Sigmoid colon (tissue), 7 donors: Measurements from ENCODE around the gene RAB25. TPM values are rescaled to one million over a fixed set of nuclear protein-coding genes. Genes with fewer than 3 reads are reported as not detected.
A peak's percentile ranks its signal among the peaks of the same experiment; 100 is the strongest.

Experiments
- DNase-seq: peaks from one replicate; pipeline ENCODE4 v3.0.0-alpha.2; 2019
- H3K27ac ChIP-seq, 4 donors: fragments of 200-600 bp; sonication (generic); one replicate each; pipeline ENCODE4 v1.5.1; 2016 to 2019; ENCODE audit warnings: mild to moderate bottlenecking in 1 of 4
- H3K27me3 ChIP-seq, 3 donors: fragments of 200-600 bp; sonication (generic); one replicate each; pipeline ENCODE4 v1.5.1; 2019; ENCODE audit warnings: mild to moderate bottlenecking in 1 of 3
- H3K36me3 ChIP-seq, 4 donors: fragments of 200-600 bp; sonication (generic); one replicate each; pipeline ENCODE4 v1.5.1; 2016 to 2019
- H3K4me1 ChIP-seq, 4 donors: fragments of 200-600 bp; sonication (generic); one replicate each; pipeline ENCODE4 v1.5.1; 2017 to 2019
- H3K4me3 ChIP-seq, 4 donors: fragments of 200-600 bp; sonication (generic); one replicate each; pipeline ENCODE4 v1.5.1; 2017 to 2019; ENCODE audit warnings: mild to moderate bottlenecking in 2 of 4, moderate library complexity in 1 of 4
- H3K9me3 ChIP-seq, 4 donors: fragments of 200-600 bp in 3 of 4; sonication (generic) in 3 of 4; one replicate each; pipeline versions ENCODE4 v1.5.1 to v1.6.1; 2013 to 2019
- EP300 ChIP-seq, 4 donors: sonication (generic); formaldehyde crosslinking; IDR thresholded peaks; one replicate each; pipeline ENCODE4 v1.6.1; 2017; ENCODE audit warnings: antibody characterized with exemption in 4 of 4
- POLR2A ChIP-seq, 2 donors: fragments of 450-650 bp; IDR thresholded peaks; one replicate each; pipeline ENCODE4 v1.6.1; 2016; ENCODE audit warnings: antibody characterized with exemption in 2 of 2, mild to moderate bottlenecking in 2 of 2, moderate library complexity in 2 of 2
- POLR2AphosphoS5 ChIP-seq, 4 donors: sonication (generic); formaldehyde crosslinking; IDR thresholded peaks; one replicate each; pipeline ENCODE4 v1.6.1; 2017; ENCODE audit warnings: antibody characterized with exemption in 4 of 4
- WGBS, 2 donors: extraction: QIAGEN DNeasy Blood & Tissue Kit; methylation state at CpG; one replicate each; pipeline ENCODE4 v1.1.7; 2013; 5-methylcytosine and 5-hydroxymethylcytosine counted together
- intact Hi-C: fragments of 100-400 bp; cut with DNase I; formaldehyde crosslinking; loops from one replicate; pipeline ENCODE4 v1.15.1; 2023
- polyA plus RNA-seq, 3 donors: library from polyadenylated mRNA; stranded (reverse); fragments of 200-250 nt; gene quantifications; one replicate each; pipeline ENCODE4 v1.2.3, GENCODE V29; 2013
- total RNA-seq, 4 donors: library from RNA; depleted of rRNA; stranded (reverse); fragments of >200 nt; gene quantifications; one replicate each; pipeline ENCODE4 v1.1.0, GENCODE V29; 2016
- TF ChIP-seq, protein P1 (sequence below), 4 experiments: fragments of 450-650 bp in 3 of 4; fragments of 200-600 bp in 1 of 4; IDR thresholded peaks; one replicate each; pipeline ENCODE4 v1.5.1; 2016 to 2019; ENCODE audit warnings: antibody characterized with exemption in 4 of 4, mild to moderate bottlenecking in 3 of 4, moderate library complexity in 2 of 4
- donor health status: healthy with polysubstance abuse.
- donor health status: Bipolar disorder and iron deficiency.
- donor health status: healthy.

The RAB25 gene
- total and polyA plus RNA-seq, 7 donors = 187 to 237 (median 201) TPM; not detected in 4

DNA sequence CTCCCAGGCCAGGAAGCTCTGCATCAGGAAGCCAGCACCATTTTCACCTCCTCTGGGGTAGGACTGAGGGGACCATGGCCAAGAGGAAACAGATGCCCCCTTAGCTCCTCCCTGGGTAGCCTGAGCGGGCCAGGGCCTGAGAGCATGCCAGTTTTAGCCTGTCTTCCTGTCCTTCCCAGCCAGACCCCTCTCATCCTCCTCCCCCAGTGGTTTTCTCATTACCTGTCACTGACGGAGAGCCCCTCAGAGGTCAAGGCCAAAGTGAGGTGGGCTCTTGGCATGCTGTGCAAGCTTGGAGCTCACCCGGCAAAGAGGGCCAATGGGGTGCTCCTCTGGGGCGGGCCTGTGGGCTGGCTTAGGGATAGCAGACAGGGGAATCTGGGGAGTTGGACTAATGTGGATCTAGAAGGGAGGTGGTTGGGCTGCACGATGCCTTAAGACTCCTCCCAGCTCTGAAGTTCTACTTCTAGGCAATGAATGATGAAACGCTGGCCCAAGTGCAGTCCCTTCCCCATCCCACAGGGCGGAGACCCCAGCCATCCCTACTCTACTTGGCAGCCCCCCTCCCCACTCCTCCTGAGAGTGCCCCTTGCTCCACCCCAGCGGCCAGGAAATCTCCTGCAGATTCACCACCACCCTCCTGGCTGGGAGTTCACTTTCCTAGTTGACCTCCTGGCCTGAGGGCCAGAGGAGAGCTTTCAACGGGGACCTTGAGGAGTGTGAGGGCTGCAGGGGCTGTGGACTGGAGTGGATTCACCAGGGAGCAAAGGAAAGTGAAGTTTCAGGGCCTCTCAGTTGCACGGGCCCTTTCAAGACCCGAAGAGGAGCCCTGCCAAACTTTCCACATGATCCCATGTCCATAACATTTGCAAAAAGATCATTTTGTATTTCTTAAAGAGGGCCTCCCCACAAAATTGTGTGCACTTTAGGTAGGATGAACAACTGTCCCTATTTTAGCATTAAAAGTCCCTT, 44.2 kb downstream of the RAB25 start:
- H3K4me1 ChIP-seq = peaks cover 0 to 71% (median 57%) of the 10 kb centered on the region in 4 donors
- peak; percentile 78 for DNase-seq
- peak overlapping the region; percentile 20 to 46 (median 44) for H3K4me3 ChIP-seq

DNA sequence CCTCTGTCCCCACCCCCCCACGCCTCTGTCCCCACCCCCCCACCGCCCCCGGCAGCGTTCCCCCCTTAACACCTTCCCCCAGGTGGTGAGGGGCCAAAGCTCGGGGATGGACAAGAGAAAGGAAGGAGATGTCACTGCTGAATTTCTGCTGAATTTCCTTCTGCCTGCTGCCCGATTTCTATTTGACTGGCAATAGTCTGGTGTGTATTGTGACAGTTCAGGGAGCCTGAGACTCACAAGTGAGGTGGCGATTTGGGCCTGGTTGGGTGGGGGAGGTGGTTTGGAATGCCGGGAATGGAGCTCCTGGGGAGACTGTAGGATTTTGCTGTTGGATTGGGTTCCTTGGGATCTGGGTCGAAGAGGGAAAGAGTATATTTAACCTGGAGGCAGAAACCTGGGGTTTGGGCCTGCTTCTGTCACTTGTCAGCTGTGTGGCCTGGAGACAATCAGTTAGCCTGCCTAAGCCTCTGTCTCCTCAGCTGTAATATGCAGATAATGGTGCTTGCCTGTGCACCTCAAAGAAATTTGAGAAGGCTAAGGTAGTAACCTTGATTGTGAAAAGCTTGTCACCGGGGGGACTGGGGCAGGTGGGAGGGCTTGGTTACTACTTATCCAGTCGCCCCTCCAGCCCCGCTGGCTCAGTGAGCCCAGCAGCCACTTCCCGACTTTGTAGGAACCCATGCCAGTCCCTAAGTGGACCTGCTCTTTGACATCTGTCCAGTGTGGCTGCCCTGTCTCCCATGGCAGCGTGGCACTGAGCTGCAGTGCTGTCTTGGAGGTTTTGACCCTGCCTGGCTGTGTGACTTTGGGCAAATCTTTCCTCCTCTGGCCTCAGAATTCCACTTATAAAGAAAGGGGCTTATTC, 45.9 kb downstream of the RAB25 start:
- peak; percentile 67 for DNase-seq
- WGBS, 2 donors = 39 to 45% methylated on average over 14 of the region's 14 CpGs
- no peaks in the 10 kb centered on the region for H3K9me3 ChIP-seq
- no peaks in the 10 kb centered on the region for H3K27me3 ChIP-seq
- H3K36me3 ChIP-seq = no peaks in the 10 kb centered on the region
- H3K27ac ChIP-seq = peak overlapping the region; percentile 93 to 97 (median 96)
- TF ChIP-seq POLR2A (IDR thresholded peaks at IDR 0.05) = no peak
- no peak for TF ChIP-seq EP300 (IDR thresholded peaks at IDR 0.05)
- no peak for TF ChIP-seq POLR2AphosphoS5 (IDR thresholded peaks at IDR 0.05)
- TF ChIP-seq, protein P1, sequence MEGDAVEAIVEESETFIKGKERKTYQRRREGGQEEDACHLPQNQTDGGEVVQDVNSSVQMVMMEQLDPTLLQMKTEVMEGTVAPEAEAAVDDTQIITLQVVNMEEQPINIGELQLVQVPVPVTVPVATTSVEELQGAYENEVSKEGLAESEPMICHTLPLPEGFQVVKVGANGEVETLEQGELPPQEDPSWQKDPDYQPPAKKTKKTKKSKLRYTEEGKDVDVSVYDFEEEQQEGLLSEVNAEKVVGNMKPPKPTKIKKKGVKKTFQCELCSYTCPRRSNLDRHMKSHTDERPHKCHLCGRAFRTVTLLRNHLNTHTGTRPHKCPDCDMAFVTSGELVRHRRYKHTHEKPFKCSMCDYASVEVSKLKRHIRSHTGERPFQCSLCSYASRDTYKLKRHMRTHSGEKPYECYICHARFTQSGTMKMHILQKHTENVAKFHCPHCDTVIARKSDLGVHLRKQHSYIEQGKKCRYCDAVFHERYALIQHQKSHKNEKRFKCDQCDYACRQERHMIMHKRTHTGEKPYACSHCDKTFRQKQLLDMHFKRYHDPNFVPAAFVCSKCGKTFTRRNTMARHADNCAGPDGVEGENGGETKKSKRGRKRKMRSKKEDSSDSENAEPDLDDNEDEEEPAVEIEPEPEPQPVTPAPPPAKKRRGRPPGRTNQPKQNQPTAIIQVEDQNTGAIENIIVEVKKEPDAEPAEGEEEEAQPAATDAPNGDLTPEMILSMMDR (IDR thresholded peaks at IDR 0.05) = no peak
- intact Hi-C loops = no loop called here
- peak overlapping the region; percentile 3 to 46 (median 44) for H3K4me3 ChIP-seq
- H3K4me1 ChIP-seq = peaks cover 0 to 63% (median 53%) of the 10 kb centered on the region in 4 donors

More for the DNA sequence above, 44.2 kb downstream of the RAB25 start:
- 60 to 66% methylated on average over 11 of the region's 11 CpGs for WGBS, 2 donors
- intact Hi-C loops = no loop called here
- Histone ChIP-seq H3K27ac (peak overlapping the region; percentile 93 to 97 (median 96)), H3K9me3 (no peaks in the 10 kb centered on the region), H3K36me3 (no peaks in the 10 kb centered on the region), H3K27me3 (no peaks in the 10 kb centered on the region)
- TF ChIP-seq POLR2A (IDR thresholded peaks at IDR 0.05) = no peak
- peak in 1 of 4 donors; percentile 32 for TF ChIP-seq POLR2AphosphoS5 (IDR thresholded peaks at IDR 0.05)
- TF ChIP-seq, protein P1 (IDR thresholded peaks at IDR 0.05) = peak in 1 of 4 experiments; percentile 7
- TF ChIP-seq EP300 (IDR thresholded peaks at IDR 0.05) = no peak

DNA sequence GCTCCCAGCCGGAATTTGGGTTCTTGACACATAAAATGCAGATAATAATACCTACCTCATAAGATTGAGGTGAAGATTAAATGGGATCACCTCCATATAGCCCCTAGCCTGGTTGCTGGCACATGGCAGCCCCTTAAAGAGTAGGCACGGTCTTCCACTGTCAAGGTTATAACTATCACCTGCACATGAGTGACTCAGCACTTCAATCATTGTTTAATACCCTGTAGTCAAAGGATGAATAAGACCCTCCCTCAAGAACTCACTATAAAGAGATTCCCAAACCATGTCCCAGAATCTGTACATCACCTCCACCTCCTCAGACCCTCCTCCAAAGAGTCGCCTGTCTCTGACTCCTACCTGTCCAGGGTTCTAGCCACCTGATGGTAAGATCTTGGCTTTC, 47.1 kb downstream of the RAB25 start:
- 87 to 89% methylated on average over 3 of the region's 3 CpGs for WGBS, 2 donors
- no peaks in the 10 kb centered on the region for H3K36me3 ChIP-seq
- H3K27ac ChIP-seq = peak overlapping the region; percentile 20 to 97 (median 96)
- intact Hi-C loops = no loop called here
- peaks cover 0 to 59% (median 47%) of the 10 kb centered on the region in 4 donors for H3K4me1 ChIP-seq
- no peaks in the 10 kb centered on the region for H3K9me3 ChIP-seq
- TF ChIP-seq, protein P1 (IDR thresholded peaks at IDR 0.05) = no peak
- TF ChIP-seq POLR2AphosphoS5 (IDR thresholded peaks at IDR 0.05) (no peak), EP300 (IDR thresholded peaks at IDR 0.05) (no peak), POLR2A (IDR thresholded peaks at IDR 0.05) (no peak)
- no peak for DNase-seq
- no peaks in the 10 kb centered on the region for H3K27me3 ChIP-seq
- H3K4me3 ChIP-seq = no peak overlapping the region

DNA sequence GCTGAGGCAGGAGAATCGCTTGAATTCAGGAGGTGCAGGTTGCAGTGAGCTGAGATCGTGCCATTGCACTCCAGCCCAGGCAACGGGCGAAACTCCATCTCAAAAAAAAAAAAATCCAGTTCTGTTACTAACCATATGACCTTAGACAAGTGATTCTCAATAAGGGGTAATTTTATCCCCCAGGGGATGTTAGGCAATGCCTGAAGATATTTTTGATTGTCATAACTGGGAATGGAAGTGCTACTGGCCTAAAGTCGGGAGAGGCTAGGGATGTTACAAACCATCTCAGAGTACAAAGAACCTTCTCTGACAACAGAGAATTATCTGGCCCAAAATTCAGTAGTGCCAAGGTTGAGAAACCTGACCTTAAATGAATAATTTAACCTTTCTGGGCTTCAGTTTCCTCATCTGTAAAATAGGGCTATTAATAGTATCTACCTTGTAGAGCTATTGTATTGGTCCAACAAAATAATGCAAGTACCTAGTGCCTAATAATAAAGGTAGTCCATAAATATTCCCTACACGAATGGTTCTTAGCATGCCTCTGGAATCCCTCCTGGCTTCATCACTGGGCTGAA, 47.8 kb downstream of the RAB25 start:
- TF ChIP-seq POLR2A (IDR thresholded peaks at IDR 0.05) = no peak
- no peak for TF ChIP-seq EP300 (IDR thresholded peaks at IDR 0.05)
- TF ChIP-seq, protein P1 (IDR thresholded peaks at IDR 0.05) = no peak
- TF ChIP-seq POLR2AphosphoS5 (IDR thresholded peaks at IDR 0.05) = no peak
- no peaks in the 10 kb centered on the region for H3K36me3 ChIP-seq
- 92 to 94% methylated on average over 6 of the region's 6 CpGs for WGBS, 2 donors
- H3K27ac ChIP-seq = peak overlapping the region; percentile 20 to 97 (median 96)
- H3K9me3 ChIP-seq = no peaks in the 10 kb centered on the region
- no peak for DNase-seq
- H3K4me3 ChIP-seq = no peak overlapping the region
- intact Hi-C loops = no loop called here
- H3K4me1 ChIP-seq = peaks cover 0 to 59% (median 46%) of the 10 kb centered on the region in 4 donors
- no peaks in the 10 kb centered on the region for H3K27me3 ChIP-seq
